Adrenal gland (tissue), 12 donors: ENCODE measurements around the gene C6orf47. TPM values are rescaled to one million over a fixed set of nuclear protein-coding genes. Genes with fewer than 3 reads are reported as not detected.

Source experiments
- DNase-seq, 7 donors: peaks; one replicate each; pipeline ENCODE4 v3.0.0-alpha.2; 2019 to 2020
- H3K27ac ChIP-seq, 5 donors: fragments of 200-600 bp; sonication (generic) in 4 of 5; 1 replicate in 3 of 5; 2 replicates in 2 of 5; pipeline versions ENCODE4 v1.5.1 to v1.8.0; 2016 to 2020; ENCODE audit warnings: mild to moderate bottlenecking in 1 of 5
- H3K27me3 ChIP-seq: fragments of 200-600 bp; 2 replicates; pipeline ENCODE4 v1.8.0; 2021
- H3K36me3 ChIP-seq, 2 donors: fragments of 200-600 bp; replicated peaks in 1 of 2; 1 replicate in 1 of 2; 2 replicates in 1 of 2; pipeline versions ENCODE4 v1.5.1 to v1.8.0; 2018 to 2022
- H3K4me1 ChIP-seq, 2 donors: fragments of 200-600 bp; replicated peaks in 1 of 2; 1 replicate in 1 of 2; 2 replicates in 1 of 2; pipeline versions ENCODE4 v1.5.1 to v1.8.0; 2018 to 2021
- H3K4me3 ChIP-seq, 4 donors: fragments of 200-600 bp; sonication (generic) in 3 of 4; one replicate each; pipeline ENCODE4 v1.5.1; 2016 to 2018
- H3K9me3 ChIP-seq, 3 donors: fragments of 200-600 bp; sonication (generic) in 1 of 3; replicated peaks in 1 of 3; 1 replicate in 2 of 3; 2 replicates in 1 of 3; pipeline versions ENCODE4 v1.5.1 to v1.8.0; 2016 to 2021
- POLR2A ChIP-seq, 2 donors: fragments of 450-650 bp; IDR thresholded peaks; one replicate each; pipeline ENCODE4 v1.6.1; 2017; ENCODE audit warnings: antibody characterized with exemption in 2 of 2, mild to moderate bottlenecking in 2 of 2, moderate library complexity in 1 of 2
- WGBS, 4 donors: extraction: QIAGEN DNeasy Blood & Tissue Kit in 2 of 4; methylation state at CpG; one replicate each; pipeline versions ENCODE4 v1.1.5 to v1.1.7; 2013 to 2017; 5-methylcytosine and 5-hydroxymethylcytosine counted together
- intact Hi-C, 2 donors: fragments of 100-400 bp; cut with DNase I; formaldehyde crosslinking; loops; one replicate each; pipeline versions ENCODE4 v1.14.1 to v1.15.0; 2022 to 2023
- polyA plus RNA-seq, 3 donors: library from polyadenylated mRNA; stranded (reverse); fragments of 200-250 nt in 2 of 3; fragments of 350-450 nt in 1 of 3; fragmentation: Illumina TruSeq in 1 of 3; extraction: RNeasy Lipid Tissue Mini Kit (QIAGEN cat#74804) in 1 of 3; gene quantifications; one replicate each; pipeline ENCODE4 v1.2.3, GENCODE V29; 2013 to 2014
- total RNA-seq, 9 donors: library from RNA; depleted of rRNA in 4 of 9; stranded (reverse); fragments of >200 nt in 4 of 9; fragments of 120-200 nt in 1 of 9; fragmentation: NEBNext Ultra II Directional in 1 of 9; extraction: Animal tissue kit (Norgen Biotek cat#: 25700) in 1 of 9; gene quantifications; one replicate each; pipeline versions ENCODE4 v1.1.0 to v1.2.4, GENCODE V29; 2013 to 2023
- TF ChIP-seq, protein P1 (sequence below), 6 experiments: fragments of 450-650 bp in 4 of 6; fragments of 200-600 bp in 2 of 6; sonication (generic) in 1 of 6; IDR thresholded peaks; 1 replicate in 5 of 6; 2 replicates in 1 of 6; pipeline versions ENCODE4 v1.5.1 to v1.8.0; 2016 to 2021; ENCODE audit warnings: antibody characterized with exemption in 6 of 6, mild to moderate bottlenecking in 2 of 6, moderate library complexity in 1 of 6
- donor health status: healthy with polysubstance abuse.
- donor health status: Bipolar disorder and iron deficiency.
- donor health status: DM: yes; HTN: yes; CAD: no.
- donor health status: DM: no; HTN: no; CAD: no.
- donor health status: DM: no; HTN: no; CAD: no.
- donor health status: DM: yes; HTN: yes; CAD: no.

C6orf47 gene
- total and polyA plus RNA-seq, 12 donors: 17.9 to 37.0 (median 26.3) TPM

GRCh38 chr6:31658983-31659648, 1.5 kb downstream of the C6orf47 start:
- Histone ChIP-seq H3K27ac (peak overlapping the region in 2 of 5 donors; percentile 91 to 97), H3K4me1 (peaks cover 18 to 44% of the 10 kb centered on the region in 2 donors)

GRCh38 chr6:31658158-31658688, 2.4 kb downstream of the C6orf47 start:
- H3K27ac ChIP-seq: peak overlapping the region in 2 of 5 donors; percentile 2 to 15
- no peak for TF ChIP-seq POLR2A (IDR thresholded peaks at IDR 0.05)
- TF ChIP-seq, protein P1, sequence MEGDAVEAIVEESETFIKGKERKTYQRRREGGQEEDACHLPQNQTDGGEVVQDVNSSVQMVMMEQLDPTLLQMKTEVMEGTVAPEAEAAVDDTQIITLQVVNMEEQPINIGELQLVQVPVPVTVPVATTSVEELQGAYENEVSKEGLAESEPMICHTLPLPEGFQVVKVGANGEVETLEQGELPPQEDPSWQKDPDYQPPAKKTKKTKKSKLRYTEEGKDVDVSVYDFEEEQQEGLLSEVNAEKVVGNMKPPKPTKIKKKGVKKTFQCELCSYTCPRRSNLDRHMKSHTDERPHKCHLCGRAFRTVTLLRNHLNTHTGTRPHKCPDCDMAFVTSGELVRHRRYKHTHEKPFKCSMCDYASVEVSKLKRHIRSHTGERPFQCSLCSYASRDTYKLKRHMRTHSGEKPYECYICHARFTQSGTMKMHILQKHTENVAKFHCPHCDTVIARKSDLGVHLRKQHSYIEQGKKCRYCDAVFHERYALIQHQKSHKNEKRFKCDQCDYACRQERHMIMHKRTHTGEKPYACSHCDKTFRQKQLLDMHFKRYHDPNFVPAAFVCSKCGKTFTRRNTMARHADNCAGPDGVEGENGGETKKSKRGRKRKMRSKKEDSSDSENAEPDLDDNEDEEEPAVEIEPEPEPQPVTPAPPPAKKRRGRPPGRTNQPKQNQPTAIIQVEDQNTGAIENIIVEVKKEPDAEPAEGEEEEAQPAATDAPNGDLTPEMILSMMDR (IDR thresholded peaks at IDR 0.05): no peak
- peaks cover 0 to 24% of the 10 kb centered on the region in 2 donors for H3K36me3 ChIP-seq
- WGBS, 4 donors: 77 to 87% (median 81%) methylated on average over 4 of the region's 4 CpGs
- H3K9me3 ChIP-seq: no peaks in the 10 kb centered on the region
- H3K4me1 ChIP-seq: peaks cover 12 to 44% of the 10 kb centered on the region in 2 donors
- intact Hi-C loops: no loop called here
- DNase-seq: no peak
- H3K4me3 ChIP-seq: no peak overlapping the region
- H3K27me3 ChIP-seq: no peaks in the 10 kb centered on the region

More at GRCh38 chr6:31658983-31659648, 1.5 kb downstream of the C6orf47 start:
- Histone ChIP-seq H3K36me3 (peaks cover 0 to 24% of the 10 kb centered on the region in 2 donors), H3K27me3 (no peaks in the 10 kb centered on the region), H3K9me3 (no peaks in the 10 kb centered on the region), H3K4me3 (peak overlapping the region in 2 of 4 donors; percentile 54 to 80)
- intact Hi-C loops: no loop called here
- WGBS, 4 donors: 75 to 84% (median 82%) methylated on average over 9 to 13 of the region's 13 CpGs
- no peak for TF ChIP-seq POLR2A (IDR thresholded peaks at IDR 0.05)
- TF ChIP-seq, protein P1 (IDR thresholded peaks at IDR 0.05): no peak
- DNase-seq: no peak

GRCh38 chr6:31657406-31658157, 3.0 kb downstream of the C6orf47 start:
- Histone ChIP-seq H3K4me1 (peaks cover 12 to 40% of the 10 kb centered on the region in 2 donors), H3K27ac (peak overlapping the region in 1 of 5 donors; percentile 15), H3K4me3 (no peak overlapping the region), H3K9me3 (no peaks in the 10 kb centered on the region), H3K36me3 (peaks cover 0 to 24% of the 10 kb centered on the region in 2 donors), H3K27me3 (no peaks in the 10 kb centered on the region)
- TF ChIP-seq, protein P1 (IDR thresholded peaks at IDR 0.05): no peak
- no peak for TF ChIP-seq POLR2A (IDR thresholded peaks at IDR 0.05)
- WGBS, 4 donors: 77 to 84% (median 80%) methylated on average over 6 of the region's 6 CpGs
- DNase-seq: no peak
- intact Hi-C loops: no loop called here
